Transverse colon (tissue), 4 donors: ENCODE results near the gene NCAPD2. TPM values are rescaled to one million over a fixed set of nuclear protein-coding genes. Genes with fewer than 3 reads are reported as not detected.
A peak's percentile ranks its signal among the peaks of the same experiment; 100 is the strongest.

ENCODE experiments used
- DNase-seq: peaks from one replicate; pipeline ENCODE4 v3.0.0-alpha.2; 2019
- H3K27ac ChIP-seq, 4 donors: fragments of 200-600 bp; sonication (generic); 2 replicates each; pipeline ENCODE4 v1.5.1; 2016 to 2018; ENCODE audit warnings: inconsistent platforms in 4 of 4
- H3K27me3 ChIP-seq: fragments of 200-600 bp; sonication (generic); 2 replicates; pipeline ENCODE4 v1.5.1; 2017; ENCODE audit warnings: inconsistent platforms
- H3K36me3 ChIP-seq, 4 donors: fragments of 200-600 bp; sonication (generic); 2 replicates each; pipeline ENCODE4 v1.5.1; 2017 to 2019; ENCODE audit warnings: inconsistent platforms in 4 of 4
- H3K4me1 ChIP-seq, 4 donors: fragments of 200-600 bp; sonication (generic); 2 replicates each; pipeline ENCODE4 v1.5.1; 2017 to 2020; ENCODE audit warnings: inconsistent platforms in 4 of 4
- H3K4me3 ChIP-seq, 4 donors: fragments of 200-600 bp; sonication (generic); 1 replicate in 1 of 4; 2 replicates in 3 of 4; pipeline versions ENCODE4 v1.5.1 to v1.6.1; 2017 to 2019; ENCODE audit warnings: inconsistent platforms in 4 of 4
- H3K9me3 ChIP-seq, 2 donors: fragments of 200-600 bp; sonication (generic); 2 replicates each; pipeline ENCODE4 v1.5.1; 2017 to 2019; ENCODE audit warnings: inconsistent platforms in 2 of 2
- CTCF ChIP-seq, 5 experiments: fragments of 200-600 bp in 3 of 5; fragments of 450-650 bp in 2 of 5; sonication (generic) in 3 of 5; IDR thresholded peaks; 1 replicate in 2 of 5; 2 replicates in 3 of 5; pipeline ENCODE4 v1.5.1; 2016 to 2017; ENCODE audit warnings: antibody characterized with exemption in 5 of 5, inconsistent platforms in 3 of 5, mild to moderate bottlenecking in 2 of 5, moderate library complexity in 1 of 5
- EP300 ChIP-seq: sonication (generic); formaldehyde crosslinking; IDR thresholded peaks from one replicate; pipeline ENCODE4 v1.6.1; 2017; ENCODE audit warnings: antibody characterized with exemption, low read depth
- POLR2A ChIP-seq: fragments of 450-650 bp; IDR thresholded peaks from one replicate; pipeline ENCODE4 v1.6.1; 2016; ENCODE audit warnings: antibody characterized with exemption, mild to moderate bottlenecking, moderate library complexity
- POLR2AphosphoS5 ChIP-seq, 3 donors: sonication (generic); formaldehyde crosslinking; IDR thresholded peaks; one replicate each; pipeline ENCODE4 v1.6.1; 2016; ENCODE audit warnings: antibody characterized with exemption in 3 of 3
- WGBS, 2 donors: methylation state at CpG; one replicate each; pipeline ENCODE4 v1.1.5; 2018; ENCODE audit warnings: low coverage in 1 of 2; 5-methylcytosine and 5-hydroxymethylcytosine counted together
- in situ Hi-C, 4 donors: fragments of 200-750 bp; cut with MboI; loops; one replicate each; pipeline versions ENCODE4 v1.15.0 to v1.15.1; 2017; ENCODE audit warnings: low sequenced_read_pairs in 3 of 4, low pct_ligation_motif_present in 1 of 4, low pct_unique_long_range_greater_than_20kb in 1 of 4
- intact Hi-C: fragments of 100-400 bp; cut with DNase I; formaldehyde crosslinking; loops from one replicate; pipeline ENCODE4 v1.15.1; 2023; ENCODE audit warnings: low total_unique reads
- total RNA-seq, 4 donors: library from RNA; depleted of rRNA; stranded (reverse); fragments of >200 nt; gene quantifications; one replicate each; pipeline ENCODE4 v1.1.0, GENCODE V29; 2016

NCAPD2 gene
- total RNA-seq, 4 donors from 2014 or later, result 18.3 to 20.2 (median 19.2) TPM

- TF ChIP-seq POLR2A (no peak), EP300 (no peak), POLR2AphosphoS5 (IDR thresholded peaks at IDR 0.05) (peak in 1 of 3 donors; percentile 33)
- in situ Hi-C loops, result loop anchor here in 2 of 4 donors (25.0 kb wide), 1 partner anchor 124 kb away; the partner anchor contains the start of gene TNFRSF1A (in 2 of the 2)
- no peaks in the 10 kb centered on the region for H3K9me3 ChIP-seq
- intact Hi-C loops, result loop anchor here (5.0 kb wide), 1 partner anchor 39 kb away; no protein-coding TSS in a partner anchor
- H3K27me3 ChIP-seq, result no peaks in the 10 kb centered on the region
- peak overlapping the region; percentile 59 to 82 (median 74) for H3K27ac ChIP-seq
- H3K36me3 ChIP-seq, result peaks cover 0 to 64% (median 27%) of the 10 kb centered on the region in 4 donors
- no peak overlapping the region for H3K4me3 ChIP-seq
- peak; percentile 80 for DNase-seq
- 58 to 64% methylated on average over 4 to 15 of the region's 15 CpGs for WGBS, 2 donors
- peaks cover 0 to 39% (median 4%) of the 10 kb centered on the region in 4 donors for H3K4me1 ChIP-seq
Observed at GRCh38 chr12:6461401-6462233, 32.3 kb upstream of the NCAPD2 start.

DNA sequence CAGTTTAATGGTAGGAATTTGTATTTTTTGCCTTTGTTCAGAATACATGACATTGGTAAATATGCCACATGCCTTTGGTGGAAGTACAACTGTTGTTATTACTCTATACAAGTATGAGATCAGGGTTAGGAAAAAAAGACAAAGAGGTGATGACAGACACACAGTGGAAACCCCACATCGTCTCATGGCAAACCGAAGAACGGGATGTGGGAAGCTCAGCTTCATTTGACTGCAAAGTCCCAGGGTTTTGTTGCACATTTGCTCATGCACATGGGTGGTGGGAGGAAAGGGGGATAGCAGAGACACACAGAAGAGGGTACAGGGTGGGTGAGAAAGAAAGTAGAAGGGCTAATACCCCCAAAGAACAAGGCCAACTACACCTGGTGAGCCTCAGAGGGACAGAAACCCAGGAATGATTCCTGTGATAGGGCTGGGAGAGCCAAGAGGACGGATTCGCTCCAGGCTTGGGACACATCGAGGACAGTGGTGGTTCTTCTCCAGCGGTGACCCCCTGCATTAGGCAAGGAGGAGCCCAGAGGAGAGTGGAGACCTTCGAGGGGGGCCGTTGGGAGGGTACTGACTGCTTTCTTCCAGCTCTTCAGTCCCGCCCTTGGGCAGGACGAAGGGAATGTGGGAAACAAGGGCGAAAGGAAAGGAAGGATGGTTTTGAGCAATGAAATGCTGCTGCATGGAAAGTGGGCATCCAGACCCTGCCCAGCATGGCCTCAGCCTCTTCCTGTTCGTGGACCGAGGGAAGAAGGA, 31.5 kb upstream of the NCAPD2 start:
- Histone ChIP-seq H3K4me1 (peaks cover 3 to 44% (median 4%) of the 10 kb centered on the region in 4 donors), H3K27me3 (no peaks in the 10 kb centered on the region), H3K27ac (peak overlapping the region; percentile 59 to 82 (median 74)), H3K36me3 (peaks cover 0 to 56% (median 25%) of the 10 kb centered on the region in 4 donors), H3K4me3 (no peak overlapping the region), H3K9me3 (no peaks in the 10 kb centered on the region)
- no peak for TF ChIP-seq POLR2AphosphoS5 (IDR thresholded peaks at IDR 0.05)
- no peak for TF ChIP-seq EP300
- no peak for TF ChIP-seq CTCF (IDR thresholded peaks at IDR 0.05)
- no peak for TF ChIP-seq POLR2A
- 73 to 82% methylated on average over 3 to 14 of the region's 14 CpGs for WGBS, 2 donors
- DNase-seq, result no peak
- intact Hi-C loops (loop anchor here (5.0 kb wide), 1 partner anchor 40 kb away; no protein-coding TSS in a partner anchor), in situ Hi-C loops (loop anchor here in 2 of 4 donors (25.0 kb wide), 1 partner anchor 125 kb away; the partner anchor contains the start of gene TNFRSF1A (in 2 of the 2))

- 69 to 70% methylated on average over 2 to 7 of the region's 7 CpGs for WGBS, 2 donors
- no peak for DNase-seq
- H3K4me1 ChIP-seq, result peaks cover 10 to 52% (median 11%) of the 10 kb centered on the region in 4 donors
- H3K9me3 ChIP-seq, result no peaks in the 10 kb centered on the region
- intact Hi-C loops (loop anchor here (5.0 kb wide), 1 partner anchor 41 kb away; no protein-coding TSS in a partner anchor), in situ Hi-C loops (loop anchor here in 2 of 4 donors (25.0 kb wide), 1 partner anchor 126 kb away; the partner anchor contains the start of gene TNFRSF1A (in 2 of the 2))
- no peaks in the 10 kb centered on the region for H3K27me3 ChIP-seq
- peak overlapping the region; percentile 59 to 82 (median 74) for H3K27ac ChIP-seq
- H3K36me3 ChIP-seq, result peaks cover 0 to 50% (median 25%) of the 10 kb centered on the region in 4 donors
- no peak overlapping the region for H3K4me3 ChIP-seq
- TF ChIP-seq CTCF (IDR thresholded peaks at IDR 0.05), result no peak
- TF ChIP-seq POLR2AphosphoS5 (IDR thresholded peaks at IDR 0.05), result no peak
- TF ChIP-seq EP300, result no peak
- no peak for TF ChIP-seq POLR2A
Observed at GRCh38 chr12:6463216-6463615, 30.7 kb upstream of the NCAPD2 start.

DNA sequence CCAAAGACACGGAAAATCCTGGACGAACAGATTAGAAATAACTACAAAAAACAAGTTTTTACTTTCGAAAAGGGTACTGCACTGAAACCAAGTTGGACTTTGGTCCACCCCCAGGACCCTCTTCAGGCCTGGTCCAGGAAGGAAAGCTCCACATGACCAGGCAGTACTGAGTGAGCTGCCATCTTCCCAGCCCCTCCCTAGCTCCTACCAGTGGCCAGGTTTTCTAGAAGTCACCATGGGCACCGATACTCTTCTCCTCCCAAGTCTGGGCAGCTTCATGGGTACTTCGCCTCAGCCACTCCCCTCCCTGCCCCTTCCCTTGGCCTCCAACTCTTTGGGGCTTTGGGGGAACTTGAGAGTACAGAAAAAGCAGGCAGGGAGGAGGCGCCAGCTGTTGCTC, 30.0 kb upstream of the NCAPD2 start:
- WGBS, 2 donors, result 78 to 82% methylated on average over 5 to 6 of the region's 6 CpGs
- in situ Hi-C loops (loop anchor here in 2 of 4 donors (25.0 kb wide), 1 partner anchor 127 kb away; the partner anchor contains the start of gene TNFRSF1A (in 2 of the 2)), intact Hi-C loops (loop anchor here (5.0 kb wide), 1 partner anchor 42 kb away; no protein-coding TSS in a partner anchor)
- H3K4me1 ChIP-seq, result peaks cover 12 to 58% (median 16%) of the 10 kb centered on the region in 4 donors
- DNase-seq, result no peak
- peak overlapping the region; percentile 11 to 76 (median 46) for H3K27ac ChIP-seq
- H3K4me3 ChIP-seq, result no peak overlapping the region
- peaks cover 0 to 47% (median 22%) of the 10 kb centered on the region in 4 donors for H3K36me3 ChIP-seq
- H3K9me3 ChIP-seq, result no peaks in the 10 kb centered on the region
- H3K27me3 ChIP-seq, result no peaks in the 10 kb centered on the region
- TF ChIP-seq CTCF (IDR thresholded peaks at IDR 0.05) (no peak), POLR2AphosphoS5 (IDR thresholded peaks at IDR 0.05) (no peak), POLR2A (no peak), EP300 (no peak)
